Liver (tissue), 9 donors: Measurements from ENCODE around the gene NF2. TPM values are rescaled to one million over a fixed set of nuclear protein-coding genes. Genes with fewer than 3 reads are reported as not detected.

Experiments used
- DNase-seq: peaks from one replicate; pipeline ENCODE4 v3.0.0-alpha.2; 2017; ENCODE audit warnings: low spot score
- H3K27ac ChIP-seq, 2 donors: one replicate each; pipeline ENCODE4 v1.7.0; 2013; ENCODE audit warnings: inconsistent platforms in 2 of 2, low read length in 2 of 2, control low read depth in 1 of 2, low read depth in 1 of 2, mild to moderate bottlenecking in 1 of 2
- H3K27me3 ChIP-seq, 4 donors: one replicate each; pipeline versions ENCODE4 v1.6.1 to v1.7.0; 2013; ENCODE audit warnings: low read length in 3 of 4, inconsistent platforms in 1 of 4, mild to moderate bottlenecking in 1 of 4, moderate library complexity in 1 of 4; ENCODE audit not compliant: control insufficient read depth in 4 of 4, insufficient read depth in 4 of 4
- H3K36me3 ChIP-seq, 4 donors: one replicate each; pipeline versions ENCODE4 v1.6.1 to v1.7.0; 2013; ENCODE audit warnings: low read length in 3 of 4, mild to moderate bottlenecking in 3 of 4, low read depth in 1 of 4, moderate library complexity in 1 of 4; ENCODE audit not compliant: control insufficient read depth in 4 of 4, insufficient read depth in 3 of 4
- H3K4me1 ChIP-seq, 4 donors: one replicate each; pipeline versions ENCODE4 v1.6.1 to v1.7.0; 2013; ENCODE audit warnings: low read length in 3 of 4, mild to moderate bottlenecking in 3 of 4, moderate library complexity in 1 of 4; ENCODE audit not compliant: control insufficient read depth in 4 of 4, insufficient read depth in 4 of 4
- H3K4me3 ChIP-seq, 3 donors: one replicate each; pipeline versions ENCODE4 v1.6.1 to v1.7.0; 2013; ENCODE audit warnings: low read length in 3 of 3, control low read depth in 1 of 3, low read depth in 1 of 3, mild to moderate bottlenecking in 1 of 3
- H3K9ac ChIP-seq, 2 donors: one replicate each; pipeline ENCODE4 v1.7.0; 2013; ENCODE audit warnings: low read length in 2 of 2, mild to moderate bottlenecking in 2 of 2, moderate library complexity in 2 of 2, control low read depth in 1 of 2, low read depth in 1 of 2
- H3K9me3 ChIP-seq, 4 donors: one replicate each; pipeline versions ENCODE4 v1.6.1 to v1.7.0; 2013; ENCODE audit warnings: low read length in 3 of 4; ENCODE audit not compliant: control insufficient read depth in 4 of 4
- FOXA1 ChIP-seq: IDR thresholded peaks from 2 replicates; pipeline ENCODE4 v1.6.1; 2016; ENCODE audit warnings: antibody characterized with exemption
- FOXA2 ChIP-seq: IDR thresholded peaks from 2 replicates; pipeline ENCODE4 v1.6.1; 2016; ENCODE audit warnings: antibody characterized with exemption
- GABPA ChIP-seq, 2 donors: IDR thresholded peaks in 1 of 2; conservative IDR thresholded peaks in 1 of 2; 2 replicates each; pipeline ENCODE4 v1.6.1; 2016; ENCODE audit warnings: antibody characterized with exemption in 2 of 2, mild to moderate bottlenecking in 1 of 2, moderate library complexity in 1 of 2
- HNF4A ChIP-seq, 2 donors: conservative IDR thresholded peaks; 2 replicates each; pipeline ENCODE4 v1.6.1; 2016; ENCODE audit warnings: antibody characterized with exemption in 2 of 2, mild to moderate bottlenecking in 2 of 2
- HNF4G ChIP-seq: IDR thresholded peaks from 2 replicates; pipeline ENCODE4 v1.6.1; 2016; ENCODE audit warnings: antibody characterized with exemption
- JUND ChIP-seq, 2 donors: IDR thresholded peaks; 2 replicates each; pipeline ENCODE4 v1.6.1; 2016; ENCODE audit warnings: antibody characterized with exemption in 2 of 2
- MAX ChIP-seq: IDR thresholded peaks from 2 replicates; pipeline ENCODE4 v1.6.1; 2016; ENCODE audit warnings: antibody characterized with exemption
- NR2F2 ChIP-seq: IDR thresholded peaks from 2 replicates; pipeline ENCODE4 v1.6.1; 2016; ENCODE audit warnings: antibody characterized with exemption
- RAD21 ChIP-seq, 2 donors: IDR thresholded peaks; 2 replicates each; pipeline ENCODE4 v1.6.1; 2016; ENCODE audit warnings: antibody characterized with exemption in 2 of 2, mild to moderate bottlenecking in 2 of 2
- REST ChIP-seq: IDR thresholded peaks from 2 replicates; pipeline ENCODE4 v1.6.1; 2016; ENCODE audit warnings: antibody characterized with exemption, mild to moderate bottlenecking
- RXRA ChIP-seq, 2 donors: IDR thresholded peaks; 2 replicates each; pipeline ENCODE4 v1.6.1; 2017 to 2018; ENCODE audit warnings: antibody characterized with exemption in 2 of 2, mild to moderate bottlenecking in 1 of 2
- SP1 ChIP-seq: IDR thresholded peaks from 2 replicates; pipeline ENCODE4 v1.6.1; 2018; ENCODE audit warnings: antibody characterized with exemption, mild to moderate bottlenecking
- YY1 ChIP-seq: IDR thresholded peaks from 2 replicates; pipeline ENCODE4 v1.6.1; 2016; ENCODE audit warnings: antibody characterized with exemption, mild to moderate bottlenecking
- WGBS: extraction: QIAGEN DNeasy Blood & Tissue Kit; methylation state at CpG from one replicate; pipeline ENCODE4 v1.1.7; 2013; 5-methylcytosine and 5-hydroxymethylcytosine counted together
- polyA plus RNA-seq, 2 donors: library from polyadenylated mRNA; stranded (reverse) in 1 of 2; unstranded in 1 of 2; fragments of 200-250 nt in 1 of 2; fragments of >200 nt in 1 of 2; fragmentation: Nextera tagmentation in 1 of 2; extraction: Ambion mirVana in 1 of 2; gene quantifications; one replicate each; pipeline versions ENCODE4 v1.2.1 to v1.2.3, GENCODE V29; 2013 to 2015
- total RNA-seq, 2 donors: library from RNA; depleted of rRNA; stranded (reverse); fragments of >200 nt; gene quantifications; one replicate each; pipeline ENCODE4 v1.2.3, GENCODE V29; 2014
- TF ChIP-seq, protein P1 (sequence below): fragments of 150-350 bp; IDR thresholded peaks from 2 replicates; pipeline ENCODE4 v1.5.1; 2017; ENCODE audit warnings: improper control_type of control experiment, low read depth, low read length; ENCODE audit not compliant: missing input control
- TF ChIP-seq, protein P2 (sequence below): IDR thresholded peaks from 2 replicates; pipeline ENCODE4 v1.6.1; 2016; ENCODE audit warnings: antibody characterized with exemption
- TF ChIP-seq, protein P3 (sequence below): IDR thresholded peaks from 2 replicates; pipeline ENCODE4 v1.6.1; 2016; ENCODE audit warnings: antibody characterized with exemption
- donor health status: healthy.
- donor health status: healthy.
- donor health status: healthy.
- donor health status: healthy.
- donor health status: healthy.

NF2 gene
- total and polyA plus RNA-seq, 4 donors: 6.2 to 25.2 (median 11.2) TPM

- Histone ChIP-seq H3K9ac (no peak overlapping the region), H3K27ac (no peak overlapping the region), H3K27me3 (no peaks in the 10 kb centered on the region), H3K9me3 (no peaks in the 10 kb centered on the region), H3K4me1 (peaks cover 1 to 15% (median 13%) of the 10 kb centered on the region in 4 donors), H3K4me3 (no peak overlapping the region), H3K36me3 (peaks cover 11 to 56% (median 45%) of the 10 kb centered on the region in 4 donors)
- no peak for DNase-seq
- 97% methylated on average over 2 of the region's 2 CpGs for WGBS
- TF ChIP-seq, protein P1, sequence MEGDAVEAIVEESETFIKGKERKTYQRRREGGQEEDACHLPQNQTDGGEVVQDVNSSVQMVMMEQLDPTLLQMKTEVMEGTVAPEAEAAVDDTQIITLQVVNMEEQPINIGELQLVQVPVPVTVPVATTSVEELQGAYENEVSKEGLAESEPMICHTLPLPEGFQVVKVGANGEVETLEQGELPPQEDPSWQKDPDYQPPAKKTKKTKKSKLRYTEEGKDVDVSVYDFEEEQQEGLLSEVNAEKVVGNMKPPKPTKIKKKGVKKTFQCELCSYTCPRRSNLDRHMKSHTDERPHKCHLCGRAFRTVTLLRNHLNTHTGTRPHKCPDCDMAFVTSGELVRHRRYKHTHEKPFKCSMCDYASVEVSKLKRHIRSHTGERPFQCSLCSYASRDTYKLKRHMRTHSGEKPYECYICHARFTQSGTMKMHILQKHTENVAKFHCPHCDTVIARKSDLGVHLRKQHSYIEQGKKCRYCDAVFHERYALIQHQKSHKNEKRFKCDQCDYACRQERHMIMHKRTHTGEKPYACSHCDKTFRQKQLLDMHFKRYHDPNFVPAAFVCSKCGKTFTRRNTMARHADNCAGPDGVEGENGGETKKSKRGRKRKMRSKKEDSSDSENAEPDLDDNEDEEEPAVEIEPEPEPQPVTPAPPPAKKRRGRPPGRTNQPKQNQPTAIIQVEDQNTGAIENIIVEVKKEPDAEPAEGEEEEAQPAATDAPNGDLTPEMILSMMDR: no peak
- TF ChIP-seq, protein P2, sequence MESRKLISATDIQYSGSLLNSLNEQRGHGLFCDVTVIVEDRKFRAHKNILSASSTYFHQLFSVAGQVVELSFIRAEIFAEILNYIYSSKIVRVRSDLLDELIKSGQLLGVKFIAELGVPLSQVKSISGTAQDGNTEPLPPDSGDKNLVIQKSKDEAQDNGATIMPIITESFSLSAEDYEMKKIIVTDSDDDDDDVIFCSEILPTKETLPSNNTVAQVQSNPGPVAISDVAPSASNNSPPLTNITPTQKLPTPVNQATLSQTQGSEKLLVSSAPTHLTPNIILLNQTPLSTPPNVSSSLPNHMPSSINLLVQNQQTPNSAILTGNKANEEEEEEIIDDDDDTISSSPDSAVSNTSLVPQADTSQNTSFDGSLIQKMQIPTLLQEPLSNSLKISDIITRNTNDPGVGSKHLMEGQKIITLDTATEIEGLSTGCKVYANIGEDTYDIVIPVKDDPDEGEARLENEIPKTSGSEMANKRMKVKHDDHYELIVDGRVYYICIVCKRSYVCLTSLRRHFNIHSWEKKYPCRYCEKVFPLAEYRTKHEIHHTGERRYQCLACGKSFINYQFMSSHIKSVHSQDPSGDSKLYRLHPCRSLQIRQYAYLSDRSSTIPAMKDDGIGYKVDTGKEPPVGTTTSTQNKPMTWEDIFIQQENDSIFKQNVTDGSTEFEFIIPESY: no peak
- TF ChIP-seq GABPA (IDR thresholded peaks at IDR 0.05 in 1 of 2, conservative IDR thresholded peaks at IDR 0.05 in 1 of 2) (no peak), MAX (no peak), HNF4G (no peak), RXRA (IDR thresholded peaks at IDR 0.05) (no peak), SP1 (no peak), REST (no peak), FOXA2 (no peak), RAD21 (IDR thresholded peaks at IDR 0.05) (no peak), JUND (IDR thresholded peaks at IDR 0.05) (no peak), HNF4A (conservative IDR thresholded peaks at IDR 0.05) (no peak), NR2F2 (no peak), FOXA1 (no peak), YY1 (no peak)
- TF ChIP-seq, protein P3, sequence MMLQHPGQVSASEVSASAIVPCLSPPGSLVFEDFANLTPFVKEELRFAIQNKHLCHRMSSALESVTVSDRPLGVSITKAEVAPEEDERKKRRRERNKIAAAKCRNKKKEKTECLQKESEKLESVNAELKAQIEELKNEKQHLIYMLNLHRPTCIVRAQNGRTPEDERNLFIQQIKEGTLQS: no peak
Measured at GRCh38 chr22:29559853-29560252, 43.6 kb upstream of the NF2 start.
